HG03108 (cell line): ENCODE data around the gene IMMP2L.

Experiments
- ATAC-seq: cut with Tn5 transposase; IDR thresholded peaks from one replicate; pipeline ENCODE4 v1.9.1; 2021; ENCODE audit warnings: moderate library complexity; ENCODE audit not compliant: unreplicated experiment

The IMMP2L gene

GRCh38 chr7:111049971-111050680 lies 512.2 kb downstream of the IMMP2L start:
- no peak for ATAC-seq

- no peak for ATAC-seq
These were observed 514.7 kb downstream of the IMMP2L start for GRCh38 chr7:111047595-111047994.

GRCh38 chr7:111045449-111045848 lies 516.8 kb downstream of the IMMP2L start:
- ATAC-seq = no peak

GRCh38 chr7:111043561-111043960 lies 518.7 kb downstream of the IMMP2L start:
- peak; percentile 90 for ATAC-seq

- no peak for ATAC-seq
These were observed 519.5 kb downstream of the IMMP2L start for GRCh38 chr7:111042842-111043241.

- no peak for ATAC-seq
These were observed 520.7 kb downstream of the IMMP2L start for GRCh38 chr7:111041577-111041976.

- no peak for ATAC-seq
These were observed 524.1 kb downstream of the IMMP2L start for GRCh38 chr7:111038185-111038584.

GRCh38 chr7:111031916-111032315 lies 530.4 kb downstream of the IMMP2L start:
- ATAC-seq = no peak

- ATAC-seq = no peak
These were observed 532.0 kb downstream of the IMMP2L start for GRCh38 chr7:111030336-111030735.

- peak; percentile 61 for ATAC-seq
These were observed 532.6 kb downstream of the IMMP2L start for GRCh38 chr7:111029574-111030251.

- ATAC-seq = peak; percentile 9
These were observed 533.1 kb downstream of the IMMP2L start for GRCh38 chr7:111029141-111029572.

GRCh38 chr7:111027396-111027795 lies 534.9 kb downstream of the IMMP2L start:
- no peak for ATAC-seq

- no peak for ATAC-seq
These were observed 535.5 kb downstream of the IMMP2L start for GRCh38 chr7:111026806-111027205.

GRCh38 chr7:111026343-111026742 lies 535.9 kb downstream of the IMMP2L start:
- ATAC-seq = no peak

GRCh38 chr7:111025006-111025405 lies 537.3 kb downstream of the IMMP2L start:
- ATAC-seq = no peak

GRCh38 chr7:111018960-111019736 lies 543.1 kb downstream of the IMMP2L start:
- no peak for ATAC-seq

GRCh38 chr7:111018447-111018846 lies 543.8 kb downstream of the IMMP2L start:
- ATAC-seq = no peak

- ATAC-seq = no peak
These were observed 548.2 kb downstream of the IMMP2L start for GRCh38 chr7:111014079-111014478.

- peak; percentile 98 for ATAC-seq
These were observed 549.3 kb downstream of the IMMP2L start for GRCh38 chr7:111012799-111013675.

- ATAC-seq = no peak
These were observed 550.1 kb downstream of the IMMP2L start for GRCh38 chr7:111012149-111012548.

- no peak for ATAC-seq
These were observed 550.8 kb downstream of the IMMP2L start for GRCh38 chr7:111011520-111011919.
